ENCODE data around the gene LINGO3. TPM values are rescaled to one million over a fixed set of nuclear protein-coding genes. Genes with fewer than 3 reads are reported as not detected.

LINGO3 gene
- total RNA-seq, 2 experiments from 2014 or later: 0.33 to 0.39 TPM

- peaks cover 6% of the 10 kb centered on the region for H3K36me3 Mint-ChIP-seq (ENCODE audit: low read depth)
- ATAC-seq (ENCODE audit: poor library complexity) (no peak), DNase-seq (no peak)
- H3K9me3 Mint-ChIP-seq: no peaks in the 10 kb centered on the region
- H3K4me1 ChIP-seq (ENCODE audit: insufficient read depth, low read length): peaks cover 51% of the 10 kb centered on the region
- H3K36me3 ChIP-seq (ENCODE audit: insufficient read depth, low read length): no peaks in the 10 kb centered on the region
- ChIA-PET CTCF (interaction anchor here (1.4 kb wide), 1 partner anchor 11 kb away, joined by 3 read pairs; no protein-coding TSS in a partner anchor), POLR2A (interaction anchor here (0.6 to 1.5 kb wide), 2 partner anchors 9 to 14 kb away, joined by 3 to 6 read pairs; no protein-coding TSS in a partner anchor)
- no peak overlapping the region for H3K4me3 ChIP-seq (ENCODE audit: low read length)
- H3K27me3 Mint-ChIP-seq: no peaks in the 10 kb centered on the region
- H3K4me3 Mint-ChIP-seq: no peak overlapping the region
- intact Hi-C loops (cut with DNase I, micrococcal nuclease): loop anchor here in 1 of 2 experiments (5.0 kb wide), 1 partner anchor 41 kb away; the partner anchor contains the start of genes LSM7 and SPPL2B
- no peak for TF ChIP-seq CTCF (IDR thresholded peaks at IDR 0.05)
- peaks cover 33% of the 10 kb centered on the region for H3K4me1 Mint-ChIP-seq (ENCODE audit: low read depth)
- no peaks in the 10 kb centered on the region for H3K27me3 ChIP-seq (ENCODE audit: control insufficient read depth in 1 of 2, insufficient read depth in 2 of 2, low read length in 2 of 2)
- H3K27ac ChIP-seq (ENCODE audit: low read depth in 1 of 2, low read length in 2 of 2): no peak overlapping the region
- H3K9me3 ChIP-seq (ENCODE audit: control insufficient read depth in 1 of 2, insufficient read depth in 1 of 2, low read length in 2 of 2): no peaks in the 10 kb centered on the region
- no peak overlapping the region for H3K27ac Mint-ChIP-seq
Measured at GRCh38 chr19:2286402-2287140, 21.4 kb downstream of the LINGO3 start.

GRCh38 chr19:2283835-2284507 lies 24.0 kb downstream of the LINGO3 start:
- ATAC-seq (ENCODE audit: poor library complexity) (no peak), DNase-seq (no peak)
- ChIA-PET CTCF (no interaction called here), POLR2A (interaction anchor here (0.6 to 0.7 kb wide), 2 partner anchors 9 to 1751 kb away, joined by 3 to 5 read pairs; no protein-coding TSS in a partner anchor)
- H3K27me3 Mint-ChIP-seq: no peaks in the 10 kb centered on the region
- H3K9me3 Mint-ChIP-seq: no peaks in the 10 kb centered on the region
- intact Hi-C loops (cut with DNase I, micrococcal nuclease): no loop called here
- no peak overlapping the region for H3K27ac ChIP-seq (ENCODE audit: low read depth in 1 of 2, low read length in 2 of 2)
- no peak overlapping the region for H3K27ac Mint-ChIP-seq
- H3K4me3 Mint-ChIP-seq: no peak overlapping the region
- TF ChIP-seq CTCF (IDR thresholded peaks at IDR 0.05): no peak
- peaks cover 42% of the 10 kb centered on the region for H3K4me1 ChIP-seq (ENCODE audit: insufficient read depth, low read length)
- H3K9me3 ChIP-seq (ENCODE audit: control insufficient read depth in 1 of 2, insufficient read depth in 1 of 2, low read length in 2 of 2): no peaks in the 10 kb centered on the region
- peaks cover 23% of the 10 kb centered on the region for H3K4me1 Mint-ChIP-seq (ENCODE audit: low read depth)
- H3K36me3 Mint-ChIP-seq (ENCODE audit: low read depth): no peaks in the 10 kb centered on the region
- H3K4me3 ChIP-seq (ENCODE audit: low read length): no peak overlapping the region
- no peaks in the 10 kb centered on the region for H3K27me3 ChIP-seq (ENCODE audit: control insufficient read depth in 1 of 2, insufficient read depth in 2 of 2, low read length in 2 of 2)
- no peaks in the 10 kb centered on the region for H3K36me3 ChIP-seq (ENCODE audit: insufficient read depth, low read length)

GRCh38 chr19:2282862-2283237 lies 25.1 kb downstream of the LINGO3 start:
- Mint-ChIP-seq H3K27ac (peak overlapping the region; percentile 27), H3K4me1 (ENCODE audit: low read depth) (peaks cover 15% of the 10 kb centered on the region), H3K27me3 (no peaks in the 10 kb centered on the region), H3K36me3 (ENCODE audit: low read depth) (no peaks in the 10 kb centered on the region), H3K4me3 (peak overlapping the region; percentile 34), H3K9me3 (no peaks in the 10 kb centered on the region)
- CTCF ChIA-PET: no interaction called here
- Histone ChIP-seq H3K27ac (ENCODE audit: low read depth in 1 of 2, low read length in 2 of 2) (no peak overlapping the region), H3K27me3 (ENCODE audit: control insufficient read depth in 1 of 2, insufficient read depth in 2 of 2, low read length in 2 of 2) (no peaks in the 10 kb centered on the region), H3K36me3 (ENCODE audit: insufficient read depth, low read length) (no peaks in the 10 kb centered on the region), H3K4me3 (ENCODE audit: low read length) (no peak overlapping the region), H3K4me1 (ENCODE audit: insufficient read depth, low read length) (peaks cover 31% of the 10 kb centered on the region), H3K9me3 (ENCODE audit: control insufficient read depth in 1 of 2, insufficient read depth in 1 of 2, low read length in 2 of 2) (no peaks in the 10 kb centered on the region)
- DNase-seq (peak in 1 of 14 experiments; percentile 16), ATAC-seq (ENCODE audit: poor library complexity) (no peak)
- POLR2A ChIA-PET: interaction anchor here (1.9 kb wide), 1 partner anchor 8 kb away, joined by 7 read pairs; no protein-coding TSS in a partner anchor
- intact Hi-C loops (cut with DNase I, micrococcal nuclease): no loop called here
- no peak for TF ChIP-seq CTCF (IDR thresholded peaks at IDR 0.05)
